CD8-positive, alpha-beta memory T cell (primary cell): Measurements from ENCODE around the gene PLEKHA1. TPM values are rescaled to one million over a fixed set of nuclear protein-coding genes. Genes with fewer than 3 reads are reported as not detected.

Experiments used
- CTCF ChIA-PET: fragments of 350-600 bp; sonication (Branson Sonifier 250); formaldehyde crosslinking; loops from one replicate; lab custom pipeline; 2021; ENCODE audit warnings: antibody characterized with exemption; lab: Charles Lee
- POLR2A ChIA-PET: fragments of 350-600 bp; sonication (Branson Sonifier 250); formaldehyde crosslinking; loops from one replicate; lab custom pipeline; 2021; ENCODE audit warnings: antibody characterized with exemption; lab: Charles Lee
- DNase-seq, 5 donors: peaks; one replicate each; pipeline versions ENCODE4 v3.0.0 to v3.0.0-alpha.2; 2020 to 2022; ENCODE audit warnings: mixed read lengths in 1 of 5
- H3K27ac ChIP-seq: one replicate; pipeline ENCODE4 v1.7.0; 2013; ENCODE audit warnings: low read depth, mild to moderate bottlenecking, low read length, moderate library complexity
- H3K27me3 ChIP-seq: 2 replicates; pipeline ENCODE4 v1.7.0; 2013; ENCODE audit warnings: low read length, mild to moderate bottlenecking; ENCODE audit not compliant: insufficient read depth, poor library complexity, severe bottlenecking
- H3K36me3 ChIP-seq: 2 replicates; pipeline ENCODE4 v1.7.0; 2013; ENCODE audit warnings: mild to moderate bottlenecking, low read length, moderate library complexity; ENCODE audit not compliant: insufficient read depth
- H3K4me1 ChIP-seq: 2 replicates; pipeline ENCODE4 v1.7.0; 2013; ENCODE audit warnings: mild to moderate bottlenecking, low read length, moderate library complexity; ENCODE audit not compliant: insufficient read depth
- H3K4me3 ChIP-seq: 2 replicates; pipeline ENCODE4 v1.7.0; 2013; ENCODE audit warnings: mild to moderate bottlenecking, low read length
- H3K9me3 ChIP-seq: 2 replicates; pipeline ENCODE4 v1.7.0; 2013; ENCODE audit warnings: mild to moderate bottlenecking, low read length
- H3K27ac Mint-ChIP-seq, 8 donors: one replicate each; pipeline ENCODE4 v1.8.0; 2020 to 2021; ENCODE audit warnings: mixed read lengths in 8 of 8, mild to moderate bottlenecking in 6 of 8, inconsistent platforms in 3 of 8, moderate library complexity in 3 of 8
- H3K27me3 Mint-ChIP-seq, 2 donors: one replicate each; pipeline ENCODE4 v1.8.0; 2020 to 2021; ENCODE audit warnings: mixed read lengths in 2 of 2, mild to moderate bottlenecking in 1 of 2, moderate library complexity in 1 of 2
- H3K36me3 Mint-ChIP-seq, 3 donors: one replicate each; pipeline ENCODE4 v1.8.0; 2020 to 2021; ENCODE audit warnings: mixed read lengths in 3 of 3, inconsistent platforms in 1 of 3, mild to moderate bottlenecking in 1 of 3
- H3K4me1 Mint-ChIP-seq, 3 donors: one replicate each; pipeline ENCODE4 v1.8.0; 2020 to 2021; ENCODE audit warnings: mixed read lengths in 3 of 3, inconsistent platforms in 1 of 3, mild to moderate bottlenecking in 1 of 3
- H3K4me3 Mint-ChIP-seq, 7 donors: one replicate each; pipeline ENCODE4 v1.8.0; 2020 to 2021; ENCODE audit warnings: mixed read lengths in 7 of 7, mild to moderate bottlenecking in 6 of 7, moderate library complexity in 4 of 7, inconsistent platforms in 2 of 7
- H3K9me3 Mint-ChIP-seq, 5 donors: one replicate each; pipeline ENCODE4 v1.8.0; 2020 to 2022; ENCODE audit warnings: mixed read lengths in 5 of 5, mild to moderate bottlenecking in 3 of 5, moderate library complexity in 2 of 5, inconsistent platforms in 1 of 5
- polyA plus RNA-seq: library from polyadenylated mRNA; unstranded; fragments of 300-500 nt; fragmentation: Illumina TruSeq; gene quantifications from one replicate; pipeline ENCODE4 v1.2.3, GENCODE V29; 2021
- total RNA-seq, 2 experiments: library from RNA; stranded (reverse); gene quantifications; one replicate each; pipeline ENCODE4 v1.2.3, GENCODE V29; 2021

Gene PLEKHA1
- total and polyA plus RNA-seq, 3 experiments from 2014 or later = 14.5 to 101 (median 16.8) TPM

- ChIA-PET CTCF (interaction anchor here (1.2 to 1.3 kb wide), 2 partner anchors 39 to 82 kb away, joined by 3 read pairs; no protein-coding TSS in a partner anchor), POLR2A (interaction anchor here (0.6 kb wide), 1 partner anchor 115 kb away, joined by 5 read pairs; no protein-coding TSS in a partner anchor)
- no peaks in the 10 kb centered on the region for H3K36me3 ChIP-seq
- H3K9me3 Mint-ChIP-seq = no peaks in the 10 kb centered on the region
- H3K4me3 ChIP-seq = no peak overlapping the region
- DNase-seq = no peak
- peaks cover 68 to 80% (median 79%) of the 10 kb centered on the region in 3 donors for H3K4me1 Mint-ChIP-seq
- peak overlapping the region in 6 of 8 donors; percentile 34 to 79 (median 52) for H3K27ac Mint-ChIP-seq
- H3K4me1 ChIP-seq = peaks cover 53% of the 10 kb centered on the region
- H3K36me3 Mint-ChIP-seq = peaks cover 18 to 22% (median 22%) of the 10 kb centered on the region in 3 donors
- peak overlapping the region in 2 of 7 donors; percentile 0 to 16 for H3K4me3 Mint-ChIP-seq
- no peaks in the 10 kb centered on the region for H3K27me3 Mint-ChIP-seq
- H3K27me3 ChIP-seq = no peaks in the 10 kb centered on the region
- H3K9me3 ChIP-seq = no peaks in the 10 kb centered on the region
- H3K27ac ChIP-seq = no peak overlapping the region
Measured at GRCh38 chr10:122381680-122382079, 7.2 kb downstream of the PLEKHA1 start.

GRCh38 chr10:122386514-122386913, 12.0 kb downstream of the PLEKHA1 start:
- Mint-ChIP-seq H3K36me3 (peaks cover 19 to 28% (median 22%) of the 10 kb centered on the region in 3 donors), H3K27ac (peak overlapping the region in 1 of 8 donors; percentile 52), H3K9me3 (no peaks in the 10 kb centered on the region), H3K4me1 (peaks cover 65 to 81% (median 78%) of the 10 kb centered on the region in 3 donors), H3K4me3 (peak overlapping the region in 2 of 7 donors; percentile 9 to 35), H3K27me3 (no peaks in the 10 kb centered on the region)
- Histone ChIP-seq H3K9me3 (no peaks in the 10 kb centered on the region), H3K4me1 (peaks cover 30% of the 10 kb centered on the region), H3K27ac (no peak overlapping the region), H3K36me3 (no peaks in the 10 kb centered on the region), H3K27me3 (no peaks in the 10 kb centered on the region), H3K4me3 (no peak overlapping the region)
- DNase-seq = no peak
- POLR2A ChIA-PET = interaction anchor here (1.4 kb wide), 1 partner anchor 12 kb away, joined by 5 read pairs; the partner anchor contains the start of gene PLEKHA1
- CTCF ChIA-PET = no interaction called here

GRCh38 chr10:122387572-122387971, 13.1 kb downstream of the PLEKHA1 start:
- Histone ChIP-seq H3K4me3 (no peak overlapping the region), H3K27ac (no peak overlapping the region), H3K27me3 (no peaks in the 10 kb centered on the region), H3K36me3 (no peaks in the 10 kb centered on the region), H3K4me1 (peaks cover 22% of the 10 kb centered on the region), H3K9me3 (no peaks in the 10 kb centered on the region)
- ChIA-PET CTCF (interaction anchor here (1.0 kb wide), 1 partner anchor 13 kb away, joined by 4 read pairs; the partner anchor contains the start of gene PLEKHA1), POLR2A (no interaction called here)
- Mint-ChIP-seq H3K4me1 (peaks cover 65 to 81% (median 76%) of the 10 kb centered on the region in 3 donors), H3K27ac (no peak overlapping the region), H3K27me3 (no peaks in the 10 kb centered on the region), H3K36me3 (peaks cover 19 to 29% (median 28%) of the 10 kb centered on the region in 3 donors), H3K9me3 (no peaks in the 10 kb centered on the region), H3K4me3 (peak overlapping the region in 1 of 7 donors; percentile 57)
- no peak for DNase-seq

- H3K4me1 Mint-ChIP-seq = peaks cover 63 to 79% (median 75%) of the 10 kb centered on the region in 3 donors
- POLR2A ChIA-PET = interaction anchor here (2.1 kb wide), 1 partner anchor 14 kb away, joined by 6 read pairs; the partner anchor contains the start of gene PLEKHA1
Measured at GRCh38 chr10:122388287-122388997, 13.9 kb downstream of the PLEKHA1 start.

GRCh38 chr10:122390271-122390670, 15.8 kb downstream of the PLEKHA1 start:
- Histone ChIP-seq H3K4me3 (no peak overlapping the region), H3K36me3 (peaks cover 7% of the 10 kb centered on the region), H3K9me3 (no peaks in the 10 kb centered on the region), H3K4me1 (peaks cover 22% of the 10 kb centered on the region), H3K27ac (no peak overlapping the region), H3K27me3 (no peaks in the 10 kb centered on the region)
- Mint-ChIP-seq H3K4me3 (no peak overlapping the region), H3K27ac (peak overlapping the region in 3 of 8 donors; percentile 37 to 58 (median 44)), H3K4me1 (peaks cover 60 to 84% (median 70%) of the 10 kb centered on the region in 3 donors), H3K27me3 (no peaks in the 10 kb centered on the region), H3K36me3 (peaks cover 24 to 43% (median 29%) of the 10 kb centered on the region in 3 donors), H3K9me3 (no peaks in the 10 kb centered on the region)
- ChIA-PET POLR2A (interaction anchor here (2.1 kb wide), 1 partner anchor 15 kb away, joined by 6 read pairs; the partner anchor contains the start of gene PLEKHA1), CTCF (interaction anchor here (1.0 kb wide), 1 partner anchor 176 kb away, joined by 3 read pairs; no protein-coding TSS in a partner anchor)
- DNase-seq = no peak

More at GRCh38 chr10:122388287-122388997, 13.9 kb downstream of the PLEKHA1 start:
- Mint-ChIP-seq H3K36me3 (peaks cover 21 to 32% (median 29%) of the 10 kb centered on the region in 3 donors), H3K27ac (peak overlapping the region in 3 of 8 donors; percentile 20 to 42 (median 40)), H3K27me3 (no peaks in the 10 kb centered on the region), H3K9me3 (no peaks in the 10 kb centered on the region), H3K4me3 (peak overlapping the region in 1 of 7 donors; percentile 45)
- no peak overlapping the region for H3K27ac ChIP-seq
- no peak overlapping the region for H3K4me3 ChIP-seq
- H3K27me3 ChIP-seq = no peaks in the 10 kb centered on the region
- no peak for DNase-seq
- H3K9me3 ChIP-seq = no peaks in the 10 kb centered on the region
- CTCF ChIA-PET = no interaction called here
- H3K4me1 ChIP-seq = peaks cover 22% of the 10 kb centered on the region
- no peaks in the 10 kb centered on the region for H3K36me3 ChIP-seq

- peaks cover 19% of the 10 kb centered on the region for H3K4me1 ChIP-seq
- no peaks in the 10 kb centered on the region for H3K27me3 Mint-ChIP-seq
- H3K27me3 ChIP-seq = no peaks in the 10 kb centered on the region
- no peak for DNase-seq
- POLR2A ChIA-PET = interaction anchor here (2.1 kb wide), 1 partner anchor 16 kb away, joined by 6 read pairs; the partner anchor contains the start of gene PLEKHA1
- H3K4me3 Mint-ChIP-seq = no peak overlapping the region
- H3K4me3 ChIP-seq = no peak overlapping the region
- H3K9me3 Mint-ChIP-seq = no peaks in the 10 kb centered on the region
- H3K36me3 Mint-ChIP-seq = peaks cover 26 to 44% (median 29%) of the 10 kb centered on the region in 3 donors
- no peak overlapping the region for H3K27ac ChIP-seq
- H3K27ac Mint-ChIP-seq = peak overlapping the region in 1 of 8 donors; percentile 8
- H3K4me1 Mint-ChIP-seq = peaks cover 58 to 82% (median 65%) of the 10 kb centered on the region in 3 donors
- CTCF ChIA-PET = no interaction called here
- peaks cover 7% of the 10 kb centered on the region for H3K36me3 ChIP-seq
- no peaks in the 10 kb centered on the region for H3K9me3 ChIP-seq
Measured at GRCh38 chr10:122390679-122391078, 16.2 kb downstream of the PLEKHA1 start.

GRCh38 chr10:122391875-122392274, 17.4 kb downstream of the PLEKHA1 start:
- ChIA-PET CTCF (no interaction called here), POLR2A (no interaction called here)
- H3K27me3 ChIP-seq = no peaks in the 10 kb centered on the region
- Mint-ChIP-seq H3K4me1 (peaks cover 47 to 72% (median 57%) of the 10 kb centered on the region in 3 donors), H3K4me3 (no peak overlapping the region), H3K9me3 (no peaks in the 10 kb centered on the region), H3K36me3 (peaks cover 25 to 54% (median 27%) of the 10 kb centered on the region in 3 donors), H3K27ac (peak overlapping the region in 3 of 8 donors; percentile 37 to 95 (median 48)), H3K27me3 (no peaks in the 10 kb centered on the region)
- H3K27ac ChIP-seq = no peak overlapping the region
- no peak overlapping the region for H3K4me3 ChIP-seq
- H3K9me3 ChIP-seq = no peaks in the 10 kb centered on the region
- no peak for DNase-seq
- H3K36me3 ChIP-seq = peaks cover 7% of the 10 kb centered on the region
- H3K4me1 ChIP-seq = peaks cover 17% of the 10 kb centered on the region
